Anterior cingulate cortex (tissue), 58 donors: Measurements from ENCODE around the gene SLC8A3.

Experiments used
- DNase-seq, 58 donors: peaks; one replicate each; lab custom pipeline; 2025; lab: John Stamatoyannopoulos, UW

SLC8A3 gene

DNA sequence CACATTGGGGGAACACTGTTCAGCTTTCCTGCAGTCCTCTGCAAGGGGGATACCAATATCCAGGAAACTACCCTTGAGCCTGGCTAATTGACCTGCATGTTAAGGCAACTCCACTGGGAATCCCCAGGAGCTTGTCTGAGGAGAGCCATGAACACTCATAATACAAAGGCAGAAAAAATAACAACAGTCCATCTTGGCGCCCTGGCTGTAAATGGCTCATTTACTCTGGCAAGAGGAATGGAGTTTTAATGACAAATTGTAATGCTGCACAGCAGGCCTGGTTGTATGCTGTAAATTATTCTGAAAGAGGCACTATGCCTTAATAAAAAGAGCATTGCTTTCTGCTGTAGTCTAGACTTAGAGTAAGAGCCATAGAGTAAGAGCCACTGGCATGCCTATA lies 58.3 kb downstream of the SLC8A3 start:
- DNase-seq: no peak

DNA sequence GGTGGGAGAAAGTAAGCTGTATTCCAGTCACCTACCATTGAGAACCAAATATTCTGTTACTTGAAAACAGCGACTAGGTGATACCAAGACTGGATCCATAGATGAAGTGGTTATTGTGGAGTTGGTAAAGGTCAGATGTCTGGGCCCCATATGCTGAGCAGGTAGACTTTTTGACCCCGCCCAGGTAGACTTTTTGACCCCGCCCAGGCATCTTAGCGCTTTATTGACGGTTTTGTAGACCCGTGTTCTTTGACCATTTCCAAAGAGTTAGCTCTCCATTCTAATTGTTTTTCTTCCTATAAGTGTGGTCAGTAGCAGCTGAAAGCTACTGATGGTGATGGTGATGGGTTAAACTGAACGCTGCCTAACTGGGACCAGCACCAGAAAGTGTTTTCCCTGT lies 61.6 kb downstream of the SLC8A3 start:
- no peak for DNase-seq

DNA sequence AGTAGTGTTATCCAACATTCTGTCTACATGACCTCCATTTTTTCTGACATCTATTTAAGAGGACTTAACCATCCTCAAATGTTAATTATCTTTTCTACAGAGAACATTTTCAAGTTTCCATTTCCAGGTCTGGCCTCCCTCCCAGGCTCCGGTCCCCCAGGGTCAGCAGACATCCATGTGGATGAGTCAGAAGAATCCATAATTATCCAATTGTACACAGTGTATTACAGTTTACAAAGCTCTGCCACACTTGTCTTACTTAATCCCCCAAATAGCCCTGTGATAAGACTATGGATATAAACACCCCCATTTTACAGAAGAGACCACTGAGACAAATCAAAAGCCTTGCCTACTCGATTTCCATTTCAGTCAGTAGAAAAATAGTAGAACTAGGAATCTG lies 65.0 kb downstream of the SLC8A3 start:
- DNase-seq: no peak

DNA sequence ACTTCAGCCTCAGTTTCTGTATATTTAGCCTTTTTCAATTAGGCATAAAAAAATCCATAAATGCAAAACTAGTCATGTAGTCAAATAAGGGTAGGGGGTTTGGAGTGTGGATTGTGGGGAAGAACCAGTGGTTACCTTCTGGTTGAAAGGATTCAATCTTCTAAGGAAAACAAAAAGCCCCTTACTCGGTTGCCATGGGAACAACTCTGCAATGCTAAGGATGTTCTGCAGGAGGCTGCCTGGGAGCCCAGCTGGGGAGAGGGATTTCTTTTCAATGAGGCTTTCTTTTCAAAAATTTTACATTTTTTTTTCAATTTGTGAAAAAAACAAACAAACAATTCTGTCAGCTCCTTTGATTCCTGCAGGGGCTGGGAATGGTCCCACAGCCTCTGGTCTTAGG lies 67.2 kb downstream of the SLC8A3 start:
- peak in 1 of 58 donors; percentile 12 for DNase-seq

DNA sequence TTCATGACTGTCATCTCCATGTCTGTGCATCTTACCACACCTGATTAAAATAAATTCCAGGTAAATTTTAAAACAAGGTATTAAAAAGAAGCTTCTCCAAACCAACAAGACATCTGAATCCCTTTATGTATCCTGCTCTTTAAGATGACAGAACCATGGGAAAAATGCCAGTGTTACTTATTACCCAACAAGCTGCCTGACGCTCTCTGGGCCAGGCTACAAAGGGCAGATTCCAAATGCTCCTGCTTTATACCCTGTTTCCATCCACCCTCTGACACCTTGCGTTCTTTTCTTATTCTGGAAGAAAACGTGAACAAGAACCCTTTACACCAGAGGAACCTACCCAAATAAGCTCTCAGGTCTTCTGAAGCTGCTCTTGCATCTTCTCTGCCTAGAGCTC lies 70.7 kb downstream of the SLC8A3 start:
- DNase-seq: no peak

DNA sequence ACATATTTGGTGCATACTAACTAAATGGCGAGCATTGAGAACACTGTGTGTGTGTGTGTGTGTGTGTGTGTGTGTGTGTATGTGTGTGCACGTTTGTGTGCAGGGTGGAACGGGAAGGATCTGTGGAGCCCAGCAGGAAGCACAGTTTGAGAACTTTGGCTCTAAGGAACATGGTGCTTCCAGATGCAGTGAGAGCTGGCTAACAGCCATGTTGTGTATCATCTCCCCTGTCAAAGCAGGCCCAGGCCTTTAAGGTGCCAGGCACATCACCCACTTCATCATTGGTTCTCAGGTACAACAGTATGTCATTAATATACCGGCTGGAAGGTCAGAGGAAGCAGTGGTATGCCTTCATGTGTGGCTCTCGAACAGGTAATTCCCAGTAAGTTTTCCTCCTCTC lies 72.5 kb downstream of the SLC8A3 start:
- no peak for DNase-seq

DNA sequence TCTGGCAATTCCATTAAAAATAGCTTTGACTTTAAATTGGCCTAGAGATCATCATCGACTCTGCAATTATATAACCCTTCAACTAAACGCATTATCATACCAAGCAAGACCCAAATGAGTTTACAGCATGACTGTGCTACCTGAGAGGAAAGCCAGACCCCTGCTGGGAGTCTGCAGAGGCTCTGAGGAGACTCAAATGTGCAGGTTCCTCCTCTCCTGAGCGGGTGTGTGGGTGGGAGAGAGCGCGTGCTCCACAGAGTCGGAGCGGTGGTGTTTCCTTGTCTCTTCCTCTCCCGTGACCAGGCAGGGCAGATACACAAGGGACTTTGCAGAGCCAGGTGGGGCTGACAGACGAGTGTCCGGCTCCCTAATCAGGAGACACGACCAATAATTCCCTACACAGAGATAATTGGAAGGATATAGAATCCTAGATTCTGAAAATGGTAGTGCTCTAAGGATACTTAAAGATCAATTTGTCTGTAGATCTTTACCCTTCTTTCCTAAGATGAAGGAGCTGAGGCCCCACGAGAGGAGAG lies 74.1 kb downstream of the SLC8A3 start:
- no peak for DNase-seq

DNA sequence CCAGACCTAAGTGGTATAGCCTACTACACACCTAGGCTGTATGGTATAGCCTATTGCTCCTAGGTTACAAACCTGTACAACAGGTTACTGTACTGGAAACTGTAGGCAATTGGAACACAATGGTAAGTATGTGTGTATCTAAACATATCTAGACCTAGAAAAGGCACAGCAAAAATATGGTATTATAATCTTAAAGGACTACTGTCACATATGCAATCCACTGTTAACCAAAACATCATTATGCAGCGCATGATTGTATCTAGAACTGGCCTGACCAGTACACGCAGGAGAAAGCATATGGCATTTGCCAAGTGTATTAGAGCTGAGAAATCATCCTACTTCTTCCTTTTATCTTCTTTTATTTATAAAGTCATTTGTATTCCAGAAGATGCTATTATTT lies 75.5 kb downstream of the SLC8A3 start:
- no peak for DNase-seq

DNA sequence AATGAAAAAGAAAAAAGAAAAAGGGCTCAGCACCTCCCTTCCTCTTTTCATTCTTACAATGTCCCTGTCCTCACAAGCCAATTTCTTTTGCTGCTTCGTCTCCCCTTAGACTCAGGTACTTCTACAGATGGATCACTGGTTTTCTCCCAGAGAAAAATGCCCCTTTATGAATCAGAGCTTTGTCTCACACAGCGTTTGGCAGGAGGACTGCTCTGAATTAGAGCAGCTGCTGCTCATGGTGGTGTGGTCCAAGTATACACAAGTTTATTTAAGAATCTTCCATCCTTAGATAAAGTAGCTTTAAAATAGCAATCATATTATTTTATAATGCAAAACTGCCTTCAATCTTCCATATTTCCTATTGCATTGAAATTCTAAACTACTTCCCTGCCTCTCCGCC lies 80.3 kb downstream of the SLC8A3 start:
- DNase-seq: peak in 16 of 58 donors; percentile 2 to 42 (median 15)

DNA sequence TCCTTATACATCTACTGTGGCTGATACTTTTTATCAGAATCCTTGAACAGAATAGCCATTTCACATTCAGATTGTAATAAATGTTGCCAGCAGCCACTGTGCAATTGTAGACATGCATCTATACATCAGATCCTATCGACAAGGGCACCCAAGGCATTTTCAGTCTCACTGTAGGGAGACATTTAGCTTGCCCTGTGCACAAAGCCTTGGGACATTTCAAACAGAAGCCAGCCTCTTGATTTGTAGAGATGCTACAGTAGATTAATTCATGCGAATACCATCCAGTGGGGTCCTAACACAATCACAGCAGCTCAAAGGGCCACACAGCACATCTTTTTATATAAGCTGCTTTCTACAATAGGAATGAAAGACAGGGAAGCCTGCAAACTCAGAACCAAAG lies 81.4 kb downstream of the SLC8A3 start:
- no peak for DNase-seq

DNA sequence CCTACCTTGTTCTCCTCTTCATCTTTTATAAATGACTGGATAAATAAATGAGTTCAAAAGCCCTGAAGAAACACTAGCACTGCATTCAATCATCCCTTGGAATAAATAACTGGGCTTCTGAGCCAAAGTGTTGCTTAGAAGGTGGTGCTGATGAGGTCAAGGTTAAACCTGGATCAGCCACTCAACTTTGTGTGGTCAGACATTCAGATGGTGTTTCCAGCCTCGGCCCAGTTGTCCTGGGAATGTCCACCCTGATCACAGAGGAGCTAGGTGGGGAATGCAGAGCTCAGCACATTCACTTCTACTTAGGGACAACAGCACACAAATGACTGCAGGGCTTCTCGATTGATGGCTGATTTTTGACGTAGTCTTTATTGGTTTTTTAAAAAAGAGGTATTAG lies 88.7 kb downstream of the SLC8A3 start:
- no peak for DNase-seq

DNA sequence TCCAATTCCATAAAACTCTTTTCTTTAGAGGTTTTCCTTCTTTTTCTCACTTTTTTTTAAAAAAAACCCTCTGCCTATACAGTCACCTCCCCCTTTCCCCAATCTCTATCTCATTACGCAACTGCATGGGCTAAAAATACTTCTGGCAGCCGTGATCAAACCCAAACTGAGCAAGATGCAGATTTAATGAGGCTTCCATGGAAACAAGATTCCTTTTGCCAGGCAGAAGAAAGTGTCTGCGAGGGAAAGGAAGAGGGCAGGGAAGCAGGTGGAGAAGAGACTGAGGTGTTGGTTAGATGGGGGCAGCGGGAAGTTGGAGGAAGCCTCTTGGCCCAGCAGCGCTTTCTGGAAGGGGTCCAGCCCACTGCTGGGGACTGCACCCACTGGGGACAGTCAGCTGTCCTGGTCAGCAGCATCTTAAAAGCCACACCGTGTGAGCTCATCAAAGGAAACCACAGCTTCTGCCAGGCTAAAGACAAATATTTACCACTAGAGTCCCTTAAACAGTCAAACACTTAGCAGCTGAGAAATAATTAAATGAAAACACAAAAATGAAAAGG lies 90.4 kb downstream of the SLC8A3 start:
- peak in 22 of 58 donors; percentile 6 to 68 (median 23) for DNase-seq

DNA sequence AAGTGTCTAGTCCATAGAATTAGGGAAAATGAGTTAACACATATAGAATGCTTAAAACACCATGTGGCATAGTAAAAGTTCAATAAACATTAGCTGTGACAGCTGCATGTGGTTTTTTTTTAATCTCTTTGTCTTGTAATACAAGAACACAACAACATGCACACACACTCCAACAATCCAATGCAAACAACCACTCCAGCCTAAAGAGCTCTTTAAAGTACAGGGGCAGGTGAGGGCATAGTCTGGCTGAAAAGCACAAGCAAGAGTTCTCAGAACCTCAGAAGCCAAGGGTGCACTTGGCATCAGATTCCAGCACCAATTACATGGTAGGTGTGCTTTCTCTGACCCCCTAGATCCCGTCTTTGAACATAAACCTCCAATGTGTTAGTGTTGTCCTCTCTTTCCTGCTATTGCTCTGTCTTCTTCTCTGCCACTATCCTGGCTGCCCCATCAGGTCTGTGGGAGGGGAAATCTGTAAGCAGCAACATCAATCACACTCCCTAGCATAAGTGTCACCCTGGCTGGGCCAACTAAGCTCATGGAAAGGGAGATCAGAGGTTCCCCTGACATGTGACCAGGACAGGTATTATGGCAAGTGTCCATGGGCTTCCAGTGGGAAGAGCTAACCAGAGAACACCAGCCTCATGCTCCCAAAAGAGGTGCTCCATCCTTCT lies 91.0 kb downstream of the SLC8A3 start:
- DNase-seq: no peak

DNA sequence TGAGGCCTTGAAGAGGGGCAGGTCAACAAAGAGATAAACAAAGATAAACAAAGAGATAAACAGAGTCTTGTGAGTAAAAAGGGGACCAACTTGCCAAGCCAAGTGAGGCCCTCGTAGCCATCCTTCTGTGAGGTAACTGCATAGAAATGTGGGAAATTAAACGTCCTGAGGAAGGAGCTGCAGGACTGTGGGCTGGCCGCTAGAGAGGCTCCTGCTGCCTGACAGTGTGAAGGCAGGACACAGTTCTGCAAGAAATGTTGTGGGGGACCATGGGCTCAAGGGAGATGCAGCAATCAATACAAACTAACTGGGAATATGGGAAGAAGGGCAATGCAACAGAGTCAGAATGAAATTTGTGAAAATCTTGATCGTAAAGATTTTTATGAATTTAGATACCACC lies 91.9 kb downstream of the SLC8A3 start:
- DNase-seq: peak in 6 of 58 donors; percentile 9 to 37 (median 26)

DNA sequence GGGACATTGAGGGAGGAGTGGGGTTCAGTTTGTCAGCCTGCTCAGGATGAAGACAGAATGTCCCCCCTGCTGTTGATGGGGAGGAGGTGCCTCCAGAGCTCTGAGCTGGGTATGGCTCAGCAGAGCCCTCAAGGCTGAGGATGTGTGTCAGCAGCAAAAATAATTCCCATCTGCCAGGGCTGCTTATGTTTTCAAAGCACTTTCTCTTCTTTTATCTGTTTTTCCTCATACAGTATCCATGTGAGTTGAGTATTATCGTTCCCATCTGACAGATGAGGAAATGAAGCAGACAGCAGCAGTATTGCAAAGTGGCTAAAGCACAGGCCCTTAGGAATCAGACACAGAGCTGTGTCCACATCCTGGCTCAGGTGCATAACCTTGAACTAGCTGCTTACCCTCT lies 94.1 kb downstream of the SLC8A3 start:
- DNase-seq: peak in 12 of 58 donors; percentile 4 to 49 (median 15)

DNA sequence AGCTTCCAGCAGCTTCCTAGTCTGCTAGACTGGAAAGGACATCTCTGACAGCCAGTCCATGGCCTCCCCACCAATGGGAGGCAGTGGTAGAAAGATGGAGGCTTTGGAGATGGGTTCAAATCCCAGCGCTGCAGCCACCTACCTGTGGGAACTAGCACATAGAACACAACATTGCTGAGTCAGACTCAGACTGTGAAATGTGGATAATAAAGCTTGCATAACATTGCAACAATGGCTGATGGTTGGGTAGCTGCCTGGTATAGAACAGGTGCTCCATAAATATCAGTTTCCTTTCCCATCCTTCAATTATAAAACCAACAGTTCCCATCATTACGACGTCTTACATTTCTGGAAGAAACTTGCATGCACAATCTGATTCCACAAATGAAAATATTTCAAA lies 94.6 kb downstream of the SLC8A3 start:
- DNase-seq: no peak

DNA sequence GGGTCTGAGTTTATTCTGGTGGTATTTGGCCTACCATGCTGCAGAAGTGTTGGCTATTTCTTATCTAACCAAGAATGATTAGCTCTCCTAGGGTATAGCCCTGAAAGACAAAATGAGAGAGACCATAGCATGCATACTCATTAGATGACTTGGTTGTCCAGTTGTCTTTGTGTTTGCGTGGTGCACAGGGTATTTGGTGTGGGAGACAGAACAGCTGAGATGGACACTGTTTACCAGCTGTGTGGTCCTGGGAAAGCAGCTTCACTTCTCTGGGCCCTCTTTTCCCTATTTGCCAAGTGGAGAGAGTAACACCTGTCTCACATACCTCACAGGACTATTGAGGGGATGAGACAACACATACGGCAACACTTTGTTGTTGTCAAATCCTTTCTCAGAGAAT lies 95.6 kb downstream of the SLC8A3 start:
- no peak for DNase-seq

DNA sequence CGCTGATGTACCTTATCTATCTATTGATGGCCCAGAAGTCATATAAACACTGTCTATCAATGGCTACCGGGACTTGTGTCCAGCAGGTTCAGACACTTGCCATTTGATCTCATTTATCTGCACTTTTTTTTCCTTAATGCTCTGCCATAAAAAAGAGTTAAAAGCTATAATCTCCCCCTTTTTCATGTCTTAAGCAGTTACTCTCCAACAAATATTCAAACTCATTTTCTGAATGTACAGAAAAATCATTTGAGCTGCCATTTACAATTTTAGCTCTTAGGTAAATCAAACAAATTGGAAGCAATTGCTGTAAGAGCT lies 101.4 kb downstream of the SLC8A3 start:
- no peak for DNase-seq

DNA sequence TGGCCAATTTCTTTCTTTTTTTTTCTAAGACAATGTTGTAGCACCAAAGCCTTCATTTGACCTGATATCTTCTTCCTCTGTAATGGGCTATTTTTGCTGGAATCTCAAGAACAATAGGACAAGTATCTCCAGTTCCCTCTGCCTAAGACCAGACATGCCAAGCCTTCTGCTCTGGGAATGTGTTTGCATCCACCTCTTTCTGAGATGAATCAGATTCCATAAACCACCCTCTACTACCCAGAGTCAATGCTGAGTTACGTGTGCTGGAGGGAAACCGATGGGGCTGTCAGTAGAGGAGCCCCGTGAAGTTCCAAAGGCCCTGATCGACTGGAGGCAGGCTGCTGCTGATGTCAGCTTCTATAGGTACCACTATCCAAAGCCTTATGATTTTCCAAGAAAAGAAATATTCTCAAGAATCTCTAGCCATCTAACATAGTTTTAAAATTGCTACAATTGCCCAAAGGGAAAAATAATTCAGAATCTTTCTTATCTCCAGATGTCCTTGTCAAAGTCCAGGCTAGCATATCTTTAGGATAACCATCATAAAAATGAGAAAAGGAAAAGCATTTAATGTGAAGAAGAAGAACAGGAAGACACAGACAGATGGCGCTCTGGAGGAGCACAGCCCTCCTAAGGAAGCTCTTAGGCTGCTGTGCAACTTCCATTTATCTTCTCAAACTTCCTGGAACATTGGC lies 101.9 kb downstream of the SLC8A3 start:
- DNase-seq: peak in 13 of 58 donors; percentile 2 to 43 (median 13)

DNA sequence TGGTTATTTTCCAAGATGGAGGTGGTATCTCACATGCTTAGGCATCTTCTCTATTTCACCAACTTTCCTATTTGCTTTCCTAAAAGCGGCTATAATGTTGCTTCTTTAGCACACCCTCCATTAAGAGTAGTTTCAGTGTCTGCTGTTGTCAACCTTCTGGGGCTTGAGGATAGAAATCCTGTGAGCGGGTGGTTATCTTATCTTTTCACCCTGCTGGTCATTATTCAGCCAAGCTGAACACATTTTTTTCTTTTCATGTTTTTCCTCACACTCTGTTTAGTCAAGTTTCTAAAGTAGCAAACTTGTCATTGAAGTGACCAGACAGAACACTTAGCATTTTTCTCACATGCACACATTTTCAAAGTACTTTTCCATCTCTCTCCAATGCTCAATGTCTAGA lies 104.5 kb downstream of the SLC8A3 start:
- DNase-seq: no peak

DNA sequence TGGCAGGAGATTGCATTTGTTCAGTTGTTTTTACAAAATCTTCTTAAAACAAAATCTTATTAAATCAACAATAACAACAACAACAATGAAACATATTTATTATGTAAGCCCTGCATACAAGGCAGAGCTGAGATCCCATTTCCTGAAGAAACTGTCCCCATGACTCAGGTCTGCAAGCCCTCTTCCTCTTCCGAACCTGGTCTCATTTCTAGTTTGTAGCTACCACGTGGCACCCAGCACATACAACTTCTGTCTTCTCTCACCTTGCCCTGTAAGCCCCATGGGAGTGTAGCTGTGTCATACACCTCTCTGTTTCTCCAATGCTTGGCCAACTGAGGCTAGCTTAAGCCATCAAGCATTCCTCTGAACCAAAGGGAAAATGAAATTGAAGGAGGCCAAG lies 106.4 kb downstream of the SLC8A3 start:
- DNase-seq: no peak

DNA sequence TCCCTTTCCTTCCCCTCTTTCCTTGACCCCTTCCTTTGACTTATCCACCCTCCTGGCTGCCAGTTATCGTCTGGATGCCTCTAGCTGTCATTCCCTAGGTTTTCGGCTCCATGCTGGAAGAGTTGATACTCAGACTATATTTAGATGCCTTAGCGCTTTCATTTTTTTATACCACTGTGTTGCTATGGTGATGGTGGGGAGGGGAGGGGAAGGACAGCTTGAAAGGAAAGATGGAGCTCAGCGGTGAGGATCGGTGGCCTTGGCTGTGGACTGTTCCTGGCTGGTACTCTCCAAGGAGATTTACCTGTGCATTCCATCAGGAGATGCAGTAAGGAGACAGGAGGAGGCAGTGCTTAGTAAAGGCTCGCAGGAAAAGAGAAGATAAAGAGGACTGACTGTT lies 108.7 kb downstream of the SLC8A3 start:
- peak in 15 of 58 donors; percentile 5 to 33 (median 19) for DNase-seq
